HG03045 (cell line): ENCODE measurements around the gene SERPIND1.

Experiments
- ATAC-seq: cut with Tn5 transposase; IDR thresholded peaks from one replicate; pipeline ENCODE4 v1.9.1; 2021; ENCODE audit warnings: mild to moderate bottlenecking, moderate library complexity; ENCODE audit not compliant: unreplicated experiment

The SERPIND1 gene

GRCh38 chr22:20788627-20789344, 14.9 kb downstream of the SERPIND1 start:
- no peak for ATAC-seq

GRCh38 chr22:20792221-20792965, 18.5 kb downstream of the SERPIND1 start:
- ATAC-seq, result no peak

- no peak for ATAC-seq
Observed at GRCh38 chr22:20792966-20793728, 19.2 kb downstream of the SERPIND1 start.

- ATAC-seq, result no peak
Observed at GRCh38 chr22:20793748-20794649, 20.1 kb downstream of the SERPIND1 start.

GRCh38 chr22:20794650-20795413, 20.9 kb downstream of the SERPIND1 start:
- ATAC-seq, result no peak

- no peak for ATAC-seq
Observed at GRCh38 chr22:20796731-20797130, 22.8 kb downstream of the SERPIND1 start.

- ATAC-seq, result no peak
Observed at GRCh38 chr22:20798218-20798617, 24.3 kb downstream of the SERPIND1 start.

GRCh38 chr22:20798974-20799373, 25.1 kb downstream of the SERPIND1 start:
- no peak for ATAC-seq

GRCh38 chr22:20799449-20799848, 25.5 kb downstream of the SERPIND1 start:
- no peak for ATAC-seq

GRCh38 chr22:20802452-20802851, 28.5 kb downstream of the SERPIND1 start:
- ATAC-seq, result no peak

- no peak for ATAC-seq
Observed at GRCh38 chr22:20802922-20803553, 29.1 kb downstream of the SERPIND1 start.

- no peak for ATAC-seq
Observed at GRCh38 chr22:20803696-20804324, 29.9 kb downstream of the SERPIND1 start.

GRCh38 chr22:20804650-20805049, 30.7 kb downstream of the SERPIND1 start:
- ATAC-seq, result no peak

- no peak for ATAC-seq
Observed at GRCh38 chr22:20805972-20806471, 32.1 kb downstream of the SERPIND1 start.

- no peak for ATAC-seq
Observed at GRCh38 chr22:20807315-20807752, 33.4 kb downstream of the SERPIND1 start.

- ATAC-seq, result no peak
Observed at GRCh38 chr22:20808844-20809243, 34.9 kb downstream of the SERPIND1 start.

- no peak for ATAC-seq
Observed at GRCh38 chr22:20809538-20810185, 35.7 kb downstream of the SERPIND1 start.

- no peak for ATAC-seq
Observed at GRCh38 chr22:20810645-20811044, 36.7 kb downstream of the SERPIND1 start.
